Fibroblast of lung (primary cell): ENCODE results near the gene ACE. TPM values are rescaled to one million over a fixed set of nuclear protein-coding genes. Genes with fewer than 3 reads are reported as not detected.

Experiments used
- DNase-seq, 2 donors: peaks; one replicate each; pipeline versions ENCODE4 v3.0.0 to v3.0.0-alpha.2; 2010; ENCODE audit warnings: low read depth in 2 of 2
- H2AFZ ChIP-seq: 2 replicates; pipeline ENCODE4 v1.5.1; 2012; ENCODE audit warnings: low read length, control low read depth, inconsistent platforms
- H3K27ac ChIP-seq: 2 replicates; pipeline ENCODE4 v1.5.1; 2011; ENCODE audit warnings: low read length, control low read depth; ENCODE audit not compliant: insufficient read depth
- H3K27me3 ChIP-seq: 2 replicates; pipeline ENCODE4 v1.5.1; 2011; ENCODE audit warnings: mild to moderate bottlenecking, low read length; ENCODE audit not compliant: control insufficient read depth, insufficient read depth
- H3K36me3 ChIP-seq: 2 replicates; pipeline ENCODE4 v1.5.1; 2011; ENCODE audit warnings: low read length; ENCODE audit not compliant: control insufficient read depth, insufficient read depth
- H3K4me1 ChIP-seq: 2 replicates; pipeline ENCODE4 v1.5.1; 2011; ENCODE audit warnings: low read length; ENCODE audit not compliant: control insufficient read depth, insufficient read depth; ENCODE audit errors: extremely low read depth
- H3K4me2 ChIP-seq: 2 replicates; pipeline ENCODE4 v1.5.1; 2011; ENCODE audit warnings: low read length, control low read depth; ENCODE audit not compliant: insufficient read depth; ENCODE audit errors: extremely low read depth
- H3K4me3 ChIP-seq, 4 experiments: fragments of 200-600 bp in 1 of 4; sonication (generic) in 1 of 4; replicated peaks in 1 of 4; 2 replicates each; pipeline ENCODE4 v1.5.1; 2011 to 2016; ENCODE audit warnings: low read length in 4 of 4, low read depth in 3 of 4, mild to moderate bottlenecking in 3 of 4, control low read depth in 2 of 4, inconsistent platforms in 1 of 4, mixed read lengths in 1 of 4; ENCODE audit not compliant: insufficient read depth in 1 of 4; ENCODE audit errors: control extremely low read depth in 1 of 4
- H3K79me2 ChIP-seq: 2 replicates; pipeline ENCODE4 v1.5.1; 2012; ENCODE audit warnings: mild to moderate bottlenecking, low read length, inconsistent platforms; ENCODE audit not compliant: control insufficient read depth, insufficient read depth
- H3K9ac ChIP-seq: 2 replicates; pipeline ENCODE4 v1.5.1; 2011; ENCODE audit warnings: mild to moderate bottlenecking, low read length, control low read depth; ENCODE audit not compliant: insufficient read depth
- H3K9me3 ChIP-seq: 2 replicates; pipeline ENCODE4 v1.5.1; 2012; ENCODE audit warnings: low read depth, low read length; ENCODE audit not compliant: control insufficient read depth, insufficient read depth
- H4K20me1 ChIP-seq: 2 replicates; pipeline ENCODE4 v1.5.1; 2011; ENCODE audit warnings: low read length; ENCODE audit not compliant: control insufficient read depth, insufficient read depth; ENCODE audit errors: extremely low read depth
- EZH2 ChIP-seq: IDR thresholded peaks from 2 replicates; pipeline ENCODE4 v1.5.1; 2012; ENCODE audit warnings: low read length, control low read depth, mild to moderate bottlenecking; ENCODE audit errors: missing control alignments
- polyA plus RNA-seq, 2 donors: library from polyadenylated mRNA; depleted of rRNA in 1 of 2; stranded (reverse) in 1 of 2; unstranded in 1 of 2; fragments of >200 nt; gene quantifications; 2 replicates each; pipeline ENCODE4 v1.2.1, GENCODE V29; 2011 to 2012; ENCODE audit warnings: missing spikeins in 1 of 2
- total RNA-seq: library from RNA; depleted of rRNA; stranded (reverse); fragments of >200 nt; gene quantifications from 2 replicates; pipeline ENCODE4 v1.2.1, GENCODE V29; 2014
- TF ChIP-seq, protein P1 (sequence below), 2 donors: IDR thresholded peaks in 1 of 2; conservative IDR thresholded peaks in 1 of 2; 1 replicate in 1 of 2; 2 replicates in 1 of 2; pipeline ENCODE4 v1.5.1; 2011 to 2012; ENCODE audit warnings: low read length in 2 of 2, control low read depth in 1 of 2, inconsistent platforms in 1 of 2, low read depth in 1 of 2, mild to moderate bottlenecking in 1 of 2

The ACE gene
- total and polyA plus RNA-seq, 2 donors (not counting 1 experiment from before 2014, with no cell fraction given) = 0.92 to 2.5 TPM

DNA sequence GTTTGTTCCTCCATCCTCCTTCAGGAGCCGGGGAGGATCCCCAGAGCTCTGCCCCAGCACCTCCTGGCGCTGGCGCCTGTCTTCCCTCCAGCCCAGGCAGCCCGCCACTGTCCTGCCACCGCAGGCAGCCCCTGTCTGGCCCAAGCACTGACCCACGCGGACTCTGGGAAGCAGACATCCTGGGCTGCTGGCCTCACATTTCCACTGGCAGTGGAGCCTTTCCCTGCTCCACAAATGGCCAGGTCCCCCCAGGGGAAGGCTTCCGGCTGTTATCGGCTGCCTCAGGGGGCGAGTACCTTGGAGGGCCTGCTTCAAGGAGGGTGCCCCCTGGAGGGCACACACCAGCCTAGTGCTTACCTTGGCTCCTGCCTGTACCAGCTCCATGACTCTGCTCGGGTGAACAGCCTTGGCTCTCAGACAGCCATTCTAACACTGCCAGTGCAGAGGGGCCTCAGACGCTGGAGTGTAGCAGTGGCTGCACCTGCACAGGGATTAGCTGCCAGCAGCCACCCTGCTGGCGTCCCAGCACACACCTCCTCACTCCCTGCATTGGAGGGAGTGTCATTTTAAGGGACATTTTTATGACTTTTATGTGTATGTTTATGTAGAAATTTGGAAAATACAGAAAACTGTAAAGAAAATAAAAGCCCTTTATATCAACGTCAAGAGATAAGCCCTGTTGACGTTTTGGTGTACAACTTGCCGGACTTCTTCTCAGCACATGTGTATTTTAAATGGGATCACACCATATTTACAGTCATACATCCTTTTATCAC is 21.0 kb downstream of the ACE start:
- no peak overlapping the region for H3K9ac ChIP-seq
- no peak overlapping the region for H3K27ac ChIP-seq
- TF ChIP-seq, protein P1, sequence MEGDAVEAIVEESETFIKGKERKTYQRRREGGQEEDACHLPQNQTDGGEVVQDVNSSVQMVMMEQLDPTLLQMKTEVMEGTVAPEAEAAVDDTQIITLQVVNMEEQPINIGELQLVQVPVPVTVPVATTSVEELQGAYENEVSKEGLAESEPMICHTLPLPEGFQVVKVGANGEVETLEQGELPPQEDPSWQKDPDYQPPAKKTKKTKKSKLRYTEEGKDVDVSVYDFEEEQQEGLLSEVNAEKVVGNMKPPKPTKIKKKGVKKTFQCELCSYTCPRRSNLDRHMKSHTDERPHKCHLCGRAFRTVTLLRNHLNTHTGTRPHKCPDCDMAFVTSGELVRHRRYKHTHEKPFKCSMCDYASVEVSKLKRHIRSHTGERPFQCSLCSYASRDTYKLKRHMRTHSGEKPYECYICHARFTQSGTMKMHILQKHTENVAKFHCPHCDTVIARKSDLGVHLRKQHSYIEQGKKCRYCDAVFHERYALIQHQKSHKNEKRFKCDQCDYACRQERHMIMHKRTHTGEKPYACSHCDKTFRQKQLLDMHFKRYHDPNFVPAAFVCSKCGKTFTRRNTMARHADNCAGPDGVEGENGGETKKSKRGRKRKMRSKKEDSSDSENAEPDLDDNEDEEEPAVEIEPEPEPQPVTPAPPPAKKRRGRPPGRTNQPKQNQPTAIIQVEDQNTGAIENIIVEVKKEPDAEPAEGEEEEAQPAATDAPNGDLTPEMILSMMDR (conservative IDR thresholded peaks at IDR 0.05 in 1 of 2, IDR thresholded peaks at IDR 0.05 in 1 of 2; ENCODE audit: low read depth in 1 of 2, low read length in 2 of 2) = peak in 1 of 2 donors; percentile 3
- TF ChIP-seq EZH2 = no peak
- H3K4me1 ChIP-seq = peaks cover 6% of the 10 kb centered on the region
- H3K36me3 ChIP-seq = no peaks in the 10 kb centered on the region
- H3K4me3 ChIP-seq = no peak overlapping the region
- H3K27me3 ChIP-seq = no peaks in the 10 kb centered on the region
- H2AFZ ChIP-seq = no peak overlapping the region
- no peaks in the 10 kb centered on the region for H3K9me3 ChIP-seq
- DNase-seq = peak in 1 of 2 donors; percentile 4
- H3K79me2 ChIP-seq = no peaks in the 10 kb centered on the region
- no peak overlapping the region for H3K4me2 ChIP-seq
- no peaks in the 10 kb centered on the region for H4K20me1 ChIP-seq

DNA sequence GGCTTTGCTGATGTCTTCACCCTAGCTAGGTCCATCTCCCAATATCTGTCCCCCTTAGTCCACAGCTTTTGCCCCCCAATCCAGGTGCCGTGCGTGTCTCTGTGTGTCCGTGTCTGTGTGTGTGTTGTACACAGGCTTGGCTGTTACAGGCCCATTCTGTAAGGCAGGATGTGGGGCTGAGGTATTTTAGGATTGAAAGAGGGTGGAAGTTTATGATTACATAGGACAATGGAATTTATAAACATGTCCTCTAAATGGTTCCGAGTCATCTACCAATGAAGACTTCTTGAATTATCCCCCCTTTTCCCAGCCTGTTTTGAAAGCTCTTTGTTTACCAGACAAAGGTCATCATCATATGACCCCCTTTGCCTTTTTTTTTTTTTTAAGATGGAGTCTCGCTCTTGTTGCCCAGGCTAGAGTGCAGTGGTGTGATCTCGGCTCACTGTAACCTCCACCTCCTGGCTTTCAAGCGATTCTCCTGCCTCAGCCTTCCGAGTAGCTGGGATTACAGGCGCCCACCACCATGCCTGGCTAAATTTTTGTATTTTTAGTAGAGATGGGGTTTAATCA is 21.9 kb downstream of the ACE start:
- peak overlapping the region; percentile 7 for H3K9ac ChIP-seq
- DNase-seq = peak; percentile 62 to 71
- no peaks in the 10 kb centered on the region for H4K20me1 ChIP-seq
- peaks cover 2% of the 10 kb centered on the region for H3K27me3 ChIP-seq
- H3K4me2 ChIP-seq = peak overlapping the region; percentile 64
- H2AFZ ChIP-seq = no peak overlapping the region
- no peaks in the 10 kb centered on the region for H3K36me3 ChIP-seq
- peaks cover 6% of the 10 kb centered on the region for H3K4me1 ChIP-seq
- no peaks in the 10 kb centered on the region for H3K9me3 ChIP-seq
- H3K27ac ChIP-seq = peak overlapping the region; percentile 47
- H3K4me3 ChIP-seq = no peak overlapping the region
- no peaks in the 10 kb centered on the region for H3K79me2 ChIP-seq
- no peak for TF ChIP-seq EZH2
- TF ChIP-seq, protein P1 (conservative IDR thresholded peaks at IDR 0.05 in 1 of 2, IDR thresholded peaks at IDR 0.05 in 1 of 2; ENCODE audit: low read depth in 1 of 2, low read length in 2 of 2) = no peak

DNA sequence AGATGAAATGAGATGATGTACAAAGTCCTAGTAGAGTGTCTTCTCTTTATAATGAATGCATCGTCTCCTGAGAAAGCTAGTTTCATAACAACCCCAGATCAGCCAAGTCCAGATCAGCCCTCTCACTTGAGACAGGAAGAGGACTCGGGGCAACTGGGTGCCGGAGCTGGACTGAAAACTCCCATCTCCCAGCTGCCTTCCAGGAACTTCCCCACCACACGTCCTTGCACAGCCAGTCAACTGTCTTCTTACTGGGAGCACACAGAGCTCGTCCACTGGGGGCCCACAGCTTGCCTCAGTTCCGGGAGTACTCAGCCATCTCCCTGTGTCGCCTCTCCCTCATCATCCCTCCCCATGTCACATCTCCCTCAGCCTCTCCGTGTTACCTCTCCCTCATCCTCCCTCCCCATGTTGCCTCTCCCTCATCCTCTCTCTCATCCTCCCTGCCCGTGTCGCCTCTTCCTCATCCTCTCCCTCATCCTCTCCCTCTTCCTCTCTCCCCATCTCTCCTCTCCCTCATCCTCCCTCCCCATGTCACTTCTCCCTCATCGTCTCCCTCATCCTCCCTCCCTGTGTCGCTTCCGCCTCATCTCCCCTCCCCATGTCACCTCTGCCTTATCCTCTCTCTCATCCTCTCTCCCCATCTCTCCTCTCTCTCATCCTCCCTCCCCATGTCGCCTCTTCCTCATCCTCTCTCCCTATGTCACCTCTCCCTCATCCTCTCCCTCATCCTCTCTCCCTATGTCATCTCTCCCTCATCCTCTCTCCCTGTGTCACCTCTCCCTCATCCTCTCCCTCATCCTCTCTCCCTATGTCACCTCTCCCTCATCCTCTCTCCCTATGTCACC is 23.9 kb downstream of the ACE start:
- Histone ChIP-seq H3K9me3 (no peaks in the 10 kb centered on the region), H3K79me2 (no peaks in the 10 kb centered on the region), H3K27ac (no peak overlapping the region), H3K36me3 (no peaks in the 10 kb centered on the region), H4K20me1 (no peaks in the 10 kb centered on the region), H3K9ac (no peak overlapping the region), H3K4me2 (no peak overlapping the region), H3K4me1 (peaks cover 6% of the 10 kb centered on the region), H3K27me3 (peaks cover 2% of the 10 kb centered on the region), H2AFZ (no peak overlapping the region), H3K4me3 (no peak overlapping the region)
- no peak for TF ChIP-seq EZH2
- DNase-seq = no peak
